D721Med (cell line): Measurements from ENCODE around the gene SLC9A9.

ENCODE experiments used
- DNase-seq: peaks from one replicate; pipeline ENCODE4 v3.0.0; 2011; ENCODE audit warnings: low spot score; ENCODE audit not compliant: insufficient read length
- FAIRE-seq: peaks from 2 replicates; lab custom pipeline; 2011; peaks lifted over from hg19 to GRCh38; lab: Jason Lieb, UNC
- CTCF ChIP-seq: IDR thresholded peaks from 2 replicates; pipeline ENCODE4 v1.5.1; 2012; ENCODE audit warnings: mild to moderate bottlenecking, control low read depth; ENCODE audit not compliant: insufficient read depth; ENCODE audit errors: missing control alignments

SLC9A9 gene

DNA sequence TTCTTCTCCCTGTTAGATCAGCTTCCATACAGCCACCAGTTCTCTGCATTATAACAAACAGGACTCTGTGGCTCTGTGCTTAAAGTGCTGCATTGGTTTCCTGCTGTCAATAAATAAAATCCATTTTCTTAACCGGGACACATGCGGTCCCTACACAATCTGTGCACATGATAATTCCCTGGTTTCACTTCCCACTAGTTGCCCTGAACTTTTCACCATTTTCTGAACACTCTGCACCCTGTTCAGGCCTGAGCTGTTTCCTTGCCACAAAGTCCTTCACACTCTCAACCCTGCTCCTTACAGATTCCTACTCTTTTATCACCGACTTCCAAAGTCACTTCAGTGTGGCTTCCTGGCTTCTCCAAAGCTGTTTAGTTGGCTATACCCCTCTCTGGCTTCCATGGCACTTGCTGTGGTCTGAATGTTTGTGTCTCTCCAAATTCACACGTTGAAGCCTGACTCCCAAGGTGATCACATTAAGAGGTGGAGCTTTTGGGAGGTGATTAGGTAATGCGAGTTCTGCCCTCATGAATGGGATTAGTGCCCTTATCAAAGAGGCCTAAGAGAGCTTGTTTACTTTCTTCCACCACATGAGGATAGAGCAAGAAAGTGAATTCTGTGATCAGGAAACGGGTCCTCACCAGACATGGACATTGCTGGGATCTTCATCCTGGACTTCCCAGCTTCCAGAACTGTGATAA is 495.3 kb downstream of the SLC9A9 start:
- FAIRE-seq (no peak), DNase-seq (no peak)
- no peak for TF ChIP-seq CTCF

- no peak for TF ChIP-seq CTCF
- DNase-seq, result no peak
- FAIRE-seq, result peak; percentile 46
Observed at GRCh38 chr3:143351895-143352608, 496.2 kb downstream of the SLC9A9 start.

DNA sequence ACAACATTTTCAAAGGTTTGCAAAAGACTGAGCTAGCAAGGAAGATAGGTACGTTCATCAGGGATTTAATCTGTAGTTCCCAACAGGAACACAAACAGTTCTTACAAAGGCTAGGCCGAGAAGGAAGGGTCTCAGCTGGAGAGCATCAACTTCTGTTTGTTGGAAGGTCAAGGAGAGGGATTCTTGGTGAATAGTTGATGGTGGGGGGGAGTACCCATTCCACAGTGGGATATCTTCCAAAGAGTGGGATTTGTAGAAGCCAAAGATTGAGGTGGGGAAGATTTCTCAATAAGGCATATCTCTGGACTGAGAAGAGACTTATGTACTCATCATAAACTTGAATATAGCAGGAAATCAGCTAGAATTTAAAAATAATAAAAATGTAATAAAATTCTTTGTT is 496.9 kb downstream of the SLC9A9 start:
- FAIRE-seq (no peak), DNase-seq (no peak)
- no peak for TF ChIP-seq CTCF

- TF ChIP-seq CTCF, result no peak
- FAIRE-seq, result no peak
- no peak for DNase-seq
Observed at GRCh38 chr3:143349455-143349854, 498.8 kb downstream of the SLC9A9 start.

GRCh38 chr3:143348486-143349327 is 499.6 kb downstream of the SLC9A9 start:
- FAIRE-seq (no peak), DNase-seq (no peak)
- peak; percentile 23 for TF ChIP-seq CTCF

- TF ChIP-seq CTCF, result no peak
Observed at GRCh38 chr3:143344516-143345165, 503.6 kb downstream of the SLC9A9 start.

More at GRCh38 chr3:143344516-143345165, 503.6 kb downstream of the SLC9A9 start:
- DNase-seq (no peak), FAIRE-seq (no peak)
